HCEC 1CT (cell line): ENCODE results near the gene RELN.
"Not testable (repeated sequence)": the region's sequence is repeated elsewhere in the genome, so short reads cannot be mapped to it uniquely, and the experiment has no call there.

Experiments used
- DNase-seq: peaks from one replicate; pipeline ENCODE4 v3.0.0-alpha.2; 2017

The RELN gene

DNA sequence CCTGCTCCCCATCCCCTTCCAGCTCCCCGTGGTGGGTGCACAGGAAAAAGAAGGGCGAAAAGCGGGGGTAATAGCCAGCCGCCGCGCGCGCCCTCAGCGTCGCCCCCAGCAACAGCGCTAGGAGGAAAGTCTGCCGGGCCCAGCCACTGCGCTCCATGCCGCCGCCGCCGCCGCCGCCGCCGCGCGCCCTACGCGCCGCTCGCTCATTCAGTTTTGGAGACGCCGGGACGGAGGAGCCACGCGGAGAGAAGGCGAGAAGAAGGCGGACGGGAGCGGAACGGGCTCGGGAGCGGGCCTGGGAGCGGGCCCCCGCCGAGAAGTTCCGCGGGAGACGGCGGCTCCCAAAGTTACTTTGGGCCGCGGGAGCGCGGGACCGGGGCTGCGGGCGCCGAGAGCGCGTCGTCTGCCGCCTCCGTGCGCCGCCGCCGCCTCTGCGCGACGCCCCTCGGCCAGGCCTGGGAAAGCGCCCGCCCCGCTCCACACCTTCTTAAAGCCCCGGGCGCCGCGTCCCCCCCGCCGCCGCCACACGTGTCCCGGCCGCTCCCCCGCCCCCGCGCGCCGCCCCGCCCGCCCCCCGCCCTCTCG is at the start of gene RELN:
TSS of gene RELN (minus strand) at position 459 of the 585 bp plus-strand sequence. CDS start at position 157, 302 bp downstream.
- no peak for DNase-seq

DNA sequence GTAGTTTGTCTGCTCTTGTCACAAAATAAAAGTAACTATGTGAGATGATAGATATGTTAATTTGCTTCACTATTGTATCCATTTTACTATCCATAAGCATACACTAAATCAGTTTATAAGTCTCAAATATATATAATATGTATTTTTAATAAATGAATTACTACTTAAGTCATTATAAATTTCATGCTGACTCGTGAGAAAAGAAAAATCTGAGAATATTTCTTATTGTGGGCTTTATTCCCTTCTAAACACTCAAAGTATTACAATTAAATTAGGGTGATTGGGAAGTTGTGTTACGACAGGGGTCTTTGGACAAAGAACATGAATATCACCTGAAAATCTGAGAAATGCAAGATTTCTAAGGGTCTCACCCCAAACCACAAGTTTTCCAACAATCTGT is 48.7 kb upstream of the RELN start:
- DNase-seq, result no peak

GRCh38 chr7:104036889-104037288 is 47.4 kb upstream of the RELN start:
- not testable (repeated sequence) for DNase-seq

DNA sequence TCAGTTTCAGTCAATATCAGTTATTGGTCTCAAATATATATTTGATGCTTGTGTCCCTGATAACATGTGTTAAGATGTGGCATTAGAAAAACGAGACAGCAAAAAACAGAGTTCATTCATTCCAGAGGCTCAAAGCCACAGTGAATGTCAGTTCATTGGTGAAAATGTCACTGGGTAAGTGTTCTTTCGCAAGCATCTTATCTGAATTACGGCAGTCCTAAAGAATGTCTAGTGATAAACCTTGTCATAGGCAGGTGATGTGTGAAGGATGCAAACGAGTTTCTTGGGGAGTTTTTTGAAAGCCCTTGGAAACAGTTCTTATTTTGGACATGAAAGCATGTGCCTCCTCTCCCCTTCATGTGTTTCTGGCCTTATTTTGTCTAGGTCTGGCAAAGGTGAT is 45.9 kb upstream of the RELN start:
- no peak for DNase-seq

DNA sequence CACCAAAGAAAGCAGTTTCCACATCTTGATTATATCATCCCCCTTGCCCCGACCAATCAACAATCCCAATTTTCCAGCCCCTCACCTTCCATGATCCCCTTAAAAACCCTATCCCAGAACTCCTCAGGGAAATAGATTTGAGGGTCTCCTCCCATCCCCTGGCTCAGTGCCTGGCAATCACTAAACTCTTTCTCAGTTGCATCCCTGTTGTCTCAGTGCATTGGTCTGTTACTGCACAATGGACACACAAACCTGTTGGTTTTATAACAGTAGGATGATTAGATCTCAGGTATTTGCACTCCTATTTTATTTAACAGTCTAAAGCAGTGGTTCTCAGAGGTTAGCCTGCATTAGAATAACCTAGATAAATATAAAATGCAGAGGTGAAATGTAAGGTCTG is 45.2 kb upstream of the RELN start:
- no peak for DNase-seq

- no peak for DNase-seq
These were observed 44.4 kb upstream of the RELN start for GRCh38 chr7:104033837-104034236.

DNA sequence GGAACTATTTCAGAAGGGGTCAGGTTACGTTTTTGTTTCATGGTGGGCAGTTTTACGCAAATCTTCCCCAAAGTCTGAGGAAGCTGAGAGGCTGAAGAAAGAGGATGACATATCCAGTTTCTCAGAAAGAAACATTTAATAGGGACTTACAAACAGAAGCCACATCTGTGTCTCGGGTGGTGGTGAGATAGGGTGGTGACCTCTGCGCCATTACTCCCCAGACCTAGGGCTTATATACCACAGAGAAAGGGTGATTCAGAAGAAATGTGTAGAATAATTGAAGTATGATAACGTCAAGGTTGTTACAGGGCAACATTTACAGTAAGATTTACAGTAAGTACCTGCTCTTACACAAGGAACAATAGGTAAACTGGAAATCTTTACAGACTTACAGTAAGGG is 43.0 kb upstream of the RELN start:
- DNase-seq, result no peak

DNA sequence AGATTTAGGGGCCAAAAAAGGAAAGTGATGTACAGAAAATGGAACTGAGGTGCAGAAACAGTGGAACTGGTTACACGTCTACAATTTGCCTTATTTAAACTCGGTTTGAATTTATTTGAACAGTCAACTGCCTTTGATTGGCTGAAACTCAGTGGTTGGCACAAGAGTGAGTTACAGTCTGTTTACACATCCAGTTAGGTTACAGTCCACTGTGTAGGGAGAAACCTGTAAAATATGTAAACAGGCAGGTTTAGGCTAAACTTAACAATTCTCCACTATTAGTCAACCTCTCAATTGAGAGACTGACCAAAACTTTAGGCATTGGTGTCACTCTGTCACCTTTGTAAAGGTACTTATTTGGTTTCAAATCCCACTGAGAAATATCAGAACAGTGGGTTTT is 40.3 kb upstream of the RELN start:
- no peak for DNase-seq

DNA sequence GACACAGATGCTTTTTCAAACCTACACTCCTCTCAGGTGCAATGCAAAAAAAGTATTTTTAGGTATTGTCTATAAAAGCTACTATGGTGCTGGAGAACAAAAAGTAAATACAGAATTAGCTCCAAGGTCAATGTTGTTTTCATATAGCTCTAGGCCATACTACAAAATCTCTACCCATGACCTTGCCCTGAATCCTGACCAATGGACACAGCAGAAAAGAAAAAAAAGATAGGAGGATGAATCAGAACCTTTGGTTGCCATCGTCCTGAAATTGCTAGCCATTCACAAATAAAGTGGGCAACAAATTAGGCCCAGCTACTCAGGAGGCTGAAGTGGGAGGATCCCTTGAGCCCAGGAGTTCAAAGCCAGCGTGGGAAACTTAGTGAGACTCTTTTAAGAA is 35.2 kb upstream of the RELN start:
- DNase-seq, result no peak

GRCh38 chr7:104023100-104023499 is 33.6 kb upstream of the RELN start:
- DNase-seq, result no peak

- DNase-seq, result no peak
These were observed 29.0 kb upstream of the RELN start for GRCh38 chr7:104018425-104018824.

DNA sequence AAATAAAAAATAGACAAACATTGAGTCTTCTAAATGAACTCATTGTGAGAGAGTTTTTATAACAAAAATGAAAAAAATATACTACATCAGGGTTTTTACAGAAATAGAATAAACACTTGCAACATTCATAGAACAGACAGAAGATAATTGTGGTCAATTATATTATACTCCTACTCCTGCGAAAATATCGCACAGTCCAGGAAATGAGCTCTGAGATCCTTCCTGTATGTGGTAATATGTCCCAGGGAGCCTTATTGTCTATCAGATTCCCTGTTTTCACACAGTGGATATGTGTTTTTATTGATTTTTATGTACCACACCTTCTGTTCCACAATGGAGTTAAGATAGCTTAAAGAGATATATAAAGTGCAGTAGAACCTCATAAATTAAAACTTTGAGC is 27.5 kb upstream of the RELN start:
- no peak for DNase-seq

DNA sequence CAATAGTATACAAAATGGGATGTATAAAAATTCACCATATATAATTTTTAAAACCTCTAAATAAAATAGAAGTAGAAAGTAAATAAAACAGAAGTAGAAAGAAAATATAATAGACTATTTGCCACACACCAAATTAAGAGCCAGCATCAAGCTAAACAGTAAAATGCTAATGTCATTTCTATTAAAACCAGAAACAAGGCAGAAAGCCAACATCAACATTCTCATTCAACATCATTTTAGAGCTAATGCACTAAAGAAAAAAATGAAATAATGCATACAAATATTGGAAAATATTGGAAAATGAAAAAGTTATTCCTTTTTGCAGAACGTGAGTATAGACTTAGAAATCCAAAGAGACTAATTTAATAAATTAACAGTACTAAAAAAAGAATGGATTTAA is 23.4 kb upstream of the RELN start:
- DNase-seq, result no peak

GRCh38 chr7:104011829-104012228 is 22.4 kb upstream of the RELN start:
- no peak for DNase-seq

- no peak for DNase-seq
These were observed 20.8 kb upstream of the RELN start for GRCh38 chr7:104010052-104010909.

DNA sequence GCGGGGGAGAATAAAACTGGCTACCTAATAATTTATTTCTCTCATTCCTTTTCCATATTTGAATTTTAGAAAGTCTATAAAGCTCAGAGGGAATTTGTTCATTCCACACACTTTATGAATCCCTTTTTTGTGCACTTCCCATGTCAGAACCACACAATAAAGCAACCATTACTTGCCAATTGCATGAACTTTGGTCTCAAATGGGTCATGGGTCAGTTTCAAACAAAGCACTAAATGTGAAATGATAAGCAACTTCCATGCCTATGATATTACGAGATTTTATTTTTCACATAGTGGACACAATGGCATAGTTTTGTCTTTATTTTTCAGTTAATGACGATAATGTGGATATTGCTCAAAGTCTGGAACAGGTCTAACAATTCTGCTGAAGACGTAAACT is 18.6 kb upstream of the RELN start:
- DNase-seq, result no peak

DNA sequence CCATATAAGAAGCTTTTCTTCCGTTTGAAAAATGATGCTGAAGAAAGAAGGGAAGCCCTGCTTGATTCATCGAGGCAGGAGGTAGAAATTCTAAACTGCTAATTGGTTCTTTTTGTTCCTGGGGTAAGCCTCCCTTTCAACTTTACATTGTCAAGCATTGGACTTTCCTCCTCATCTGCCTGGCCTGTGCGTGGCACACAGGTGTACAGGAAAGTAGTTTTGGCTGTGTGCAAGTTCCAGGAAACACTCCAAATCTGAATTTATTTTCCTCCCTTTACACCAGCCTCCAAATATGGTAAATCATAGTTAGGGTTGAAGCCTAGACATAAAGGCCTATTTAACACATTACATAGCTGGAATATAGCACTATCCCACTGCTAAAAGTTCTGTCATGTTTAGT is 18.2 kb upstream of the RELN start:
- DNase-seq, result no peak

DNA sequence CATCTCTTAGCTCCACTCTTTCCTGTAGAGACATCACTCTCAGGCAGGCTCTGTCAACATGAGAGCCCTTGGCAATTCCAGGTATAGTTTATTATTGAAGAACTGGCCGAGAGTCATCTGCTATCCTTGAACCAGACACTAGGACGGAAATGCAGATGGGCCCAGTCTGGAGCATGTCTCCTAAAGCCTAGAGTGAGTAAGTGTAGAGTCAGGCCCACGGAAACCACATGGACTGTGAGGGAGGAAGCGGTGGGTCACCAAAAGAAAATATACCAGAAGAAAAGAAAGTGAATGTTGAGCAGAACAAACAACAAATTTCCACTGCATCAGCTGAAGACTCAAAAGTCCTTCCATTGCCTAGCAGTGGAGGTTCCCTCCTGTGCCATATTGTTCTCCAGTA is 15.7 kb upstream of the RELN start:
- DNase-seq, result peak; percentile 11

- DNase-seq, result no peak
These were observed 7.2 kb upstream of the RELN start for GRCh38 chr7:103996639-103997038.

- no peak for DNase-seq
These were observed 6.6 kb upstream of the RELN start for GRCh38 chr7:103996017-103996551.

GRCh38 chr7:103995554-103995953 is 6.1 kb upstream of the RELN start:
- DNase-seq, result no peak

DNA sequence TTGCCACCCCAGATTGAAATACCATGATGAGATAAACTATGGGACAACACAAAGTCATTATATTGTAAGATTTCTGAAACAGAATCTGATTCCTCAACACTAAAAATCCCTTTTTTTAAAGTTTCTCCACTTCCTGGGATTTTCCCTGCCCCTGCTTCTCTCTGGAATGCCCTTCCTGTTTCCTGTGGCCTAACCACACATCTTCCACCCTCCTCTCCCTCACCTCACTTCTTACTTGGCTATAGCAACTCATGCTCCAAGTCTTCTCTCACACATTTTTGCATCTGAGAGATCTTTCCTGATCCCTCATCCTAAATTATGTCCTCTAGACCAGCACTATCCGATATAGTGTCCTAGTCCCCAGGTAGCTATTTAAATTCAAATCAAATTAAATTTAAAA is 4.1 kb upstream of the RELN start:
- DNase-seq, result no peak

GRCh38 chr7:103991406-103991805 is 1.9 kb upstream of the RELN start:
- no peak for DNase-seq

DNA sequence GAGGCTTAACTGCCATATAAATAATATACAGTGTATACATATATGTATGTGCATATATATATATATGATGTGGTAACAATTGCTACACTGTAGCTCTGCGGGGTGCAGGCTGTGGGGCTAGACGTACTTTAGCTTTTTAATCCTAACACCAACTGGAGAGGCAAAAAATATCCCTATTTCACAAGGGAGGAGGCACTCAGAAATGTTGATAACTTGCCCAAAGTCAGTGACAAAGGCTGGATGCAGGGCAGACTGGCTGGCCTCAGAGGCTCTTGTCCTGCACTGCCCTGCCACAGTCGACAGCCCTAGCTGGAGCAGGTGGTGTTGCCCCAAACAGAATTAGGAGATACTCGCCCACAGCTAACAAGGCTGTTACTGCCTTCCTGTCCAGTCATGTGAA is 1.5 kb upstream of the RELN start:
- no peak for DNase-seq
